Head of caudate nucleus (tissue), 42 donors: ENCODE results near the gene USP9X.
"Not testable (repeated sequence)": the region's sequence is repeated elsewhere in the genome, so short reads cannot be mapped to it uniquely, and the experiment has no call there.

Experiments used
- DNase-seq, 42 donors: peaks; one replicate each; pipeline versions ENCODE4 v3.0.0 to v3.0.0-alpha.2; 2020 to 2021; ENCODE audit warnings: mixed read lengths in 7 of 42
- intact Hi-C: fragments of 100-400 bp; cut with DNase I; formaldehyde crosslinking; loops from one replicate; pipeline ENCODE4 v1.15.0; 2022

The USP9X gene

GRCh38 chrX:41241962-41242361, 156.7 kb downstream of the USP9X start:
- intact Hi-C loops = loop anchor here (10.0 kb wide), 1 partner anchor 67 kb away; no protein-coding TSS in a partner anchor
- DNase-seq = no peak

- intact Hi-C loops = loop anchor here (10.0 kb wide), 1 partner anchor 71 kb away; no protein-coding TSS in a partner anchor
- no peak for DNase-seq
These were observed 160.4 kb downstream of the USP9X start for GRCh38 chrX:41245641-41246040.

GRCh38 chrX:41250867-41251266, 165.6 kb downstream of the USP9X start:
- no peak for DNase-seq
- intact Hi-C loops = loop anchor here (10.0 kb wide), 1 partner anchor 596 kb away; no protein-coding TSS in a partner anchor

- no peak for DNase-seq
- intact Hi-C loops = loop anchor here (10.0 kb wide), 1 partner anchor 603 kb away; no protein-coding TSS in a partner anchor
These were observed 172.6 kb downstream of the USP9X start for GRCh38 chrX:41257801-41258200.

GRCh38 chrX:41258226-41258625, 173.0 kb downstream of the USP9X start:
- intact Hi-C loops = loop anchor here (10.0 kb wide), 1 partner anchor 603 kb away; no protein-coding TSS in a partner anchor
- no peak for DNase-seq

- no peak for DNase-seq
- intact Hi-C loops = loop anchor here (10.0 kb wide), 1 partner anchor 604 kb away; no protein-coding TSS in a partner anchor
These were observed 173.6 kb downstream of the USP9X start for GRCh38 chrX:41258871-41259270.

GRCh38 chrX:41259516-41259915, 174.3 kb downstream of the USP9X start:
- no peak for DNase-seq
- intact Hi-C loops = loop anchor here (10.0 kb wide), 1 partner anchor 605 kb away; no protein-coding TSS in a partner anchor

- intact Hi-C loops = no loop called here
- DNase-seq = peak in 25 of 42 donors; percentile 5 to 57 (median 32)
These were observed 180.4 kb downstream of the USP9X start for GRCh38 chrX:41265615-41266014.

- DNase-seq = no peak
- intact Hi-C loops = no loop called here
These were observed 188.4 kb downstream of the USP9X start for GRCh38 chrX:41273638-41274037.

- intact Hi-C loops = no loop called here
- peak; percentile 30 to 85 (median 70) for DNase-seq
These were observed 190.7 kb downstream of the USP9X start for GRCh38 chrX:41275661-41276609.

- DNase-seq = peak in 1 of 42 donors; percentile 24
- intact Hi-C loops = no loop called here
These were observed 191.6 kb downstream of the USP9X start for GRCh38 chrX:41276661-41277506.

- DNase-seq, intact Hi-C loops: not testable (repeated sequence)
These were observed 197.1 kb downstream of the USP9X start for GRCh38 chrX:41282307-41282706.

GRCh38 chrX:41285928-41286327, 200.7 kb downstream of the USP9X start:
- intact Hi-C loops, DNase-seq: not testable (repeated sequence)
